GM21619 (cell line): ENCODE measurements around the gene QPCTL.

Experiments
- ATAC-seq: cut with Tn5 transposase; IDR thresholded peaks from one replicate; pipeline ENCODE4 v1.9.1; 2021; ENCODE audit not compliant: unreplicated experiment

The QPCTL gene

DNA sequence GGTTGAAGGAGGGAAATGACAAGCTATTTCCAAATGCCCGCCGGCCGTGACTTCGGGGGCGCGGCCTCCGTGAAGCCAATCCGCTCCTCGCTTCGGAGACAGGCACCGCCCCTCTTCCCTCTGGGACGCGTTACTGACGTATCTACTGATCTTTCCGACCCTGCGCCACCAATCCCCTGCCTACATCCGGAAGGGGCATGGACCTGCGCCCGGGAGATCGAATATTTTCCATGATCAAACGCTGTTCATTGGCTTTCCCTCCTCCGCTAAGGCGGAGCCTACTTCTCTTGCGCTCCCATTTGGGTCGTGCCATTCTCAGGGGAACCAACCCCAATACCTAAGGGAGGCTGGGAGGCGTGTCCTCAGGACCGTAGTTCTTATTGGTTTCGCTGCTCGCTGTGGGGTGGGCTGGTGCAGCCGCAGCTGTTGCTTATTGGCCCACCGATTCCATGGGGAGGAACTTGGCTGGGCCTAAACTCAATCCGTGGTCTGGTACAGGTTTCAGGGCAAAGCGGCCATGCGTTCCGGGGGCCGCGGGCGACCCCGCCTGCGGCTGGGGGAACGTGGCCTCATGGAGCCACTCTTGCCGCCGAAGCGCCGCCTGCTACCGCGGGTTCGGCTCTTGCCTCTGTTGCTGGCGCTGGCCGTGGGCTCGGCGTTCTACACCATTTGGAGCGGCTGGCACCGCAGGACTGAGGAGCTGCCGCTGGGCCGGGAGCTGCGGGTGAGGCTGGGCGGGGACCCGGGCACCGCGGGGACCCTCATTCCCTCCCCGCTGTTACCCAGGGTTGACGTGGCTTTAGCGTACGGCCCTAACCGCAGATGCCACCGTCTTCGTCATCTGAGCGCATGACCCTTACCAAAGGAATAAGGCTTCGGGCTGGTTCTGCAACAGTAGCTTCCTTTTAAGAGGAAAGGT, at the start of gene QPCTL:
TSS of gene QPCTL (plus strand) at position 480 of the 919 bp plus-strand sequence. CDS start at position 518, 38 bp downstream.
- peak; percentile 82 for ATAC-seq

DNA sequence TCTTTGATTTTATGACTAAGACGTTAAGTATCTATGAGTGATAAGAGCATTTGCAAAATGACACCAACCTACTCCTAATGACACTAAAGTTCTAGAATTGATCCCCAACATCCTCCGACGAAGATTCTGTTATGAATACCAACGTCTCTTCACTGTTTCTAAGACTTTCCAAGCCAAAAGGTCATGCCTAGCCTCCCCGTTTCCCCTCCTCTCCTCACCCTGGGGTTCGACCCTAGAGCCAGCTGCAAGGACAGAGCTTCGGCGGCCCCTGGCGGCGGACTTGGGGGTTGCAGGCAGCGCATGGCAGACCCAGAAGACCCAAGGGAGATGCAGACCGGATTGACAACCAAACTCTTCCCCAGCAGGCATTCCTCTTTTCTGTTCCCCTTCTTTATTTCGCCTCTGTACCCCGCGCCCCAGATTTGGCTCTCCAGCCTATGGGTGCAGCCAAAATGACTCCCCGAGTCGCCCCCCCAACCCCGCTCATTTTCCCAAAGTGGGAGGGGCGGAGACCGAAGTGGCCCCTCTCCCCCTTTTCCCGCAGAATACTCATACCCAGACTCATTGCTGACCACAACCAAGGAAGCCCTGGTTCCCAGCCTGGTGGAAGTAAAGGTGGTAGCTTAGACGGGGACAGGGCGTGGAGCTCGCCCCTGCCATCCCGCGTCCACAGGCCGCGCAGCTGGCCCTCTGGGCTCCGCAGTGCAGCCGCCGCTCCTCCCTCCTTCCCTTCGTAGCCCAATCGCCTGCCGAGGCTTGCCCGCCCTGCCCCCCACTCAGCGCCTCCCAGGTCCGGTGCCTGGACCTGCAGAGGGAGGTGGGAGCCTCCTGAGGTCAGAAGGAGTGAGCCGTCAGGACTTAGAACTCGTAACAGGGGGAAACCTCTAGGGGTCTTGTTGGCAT, 49.2 kb upstream of the QPCTL start:
- no peak for ATAC-seq

DNA sequence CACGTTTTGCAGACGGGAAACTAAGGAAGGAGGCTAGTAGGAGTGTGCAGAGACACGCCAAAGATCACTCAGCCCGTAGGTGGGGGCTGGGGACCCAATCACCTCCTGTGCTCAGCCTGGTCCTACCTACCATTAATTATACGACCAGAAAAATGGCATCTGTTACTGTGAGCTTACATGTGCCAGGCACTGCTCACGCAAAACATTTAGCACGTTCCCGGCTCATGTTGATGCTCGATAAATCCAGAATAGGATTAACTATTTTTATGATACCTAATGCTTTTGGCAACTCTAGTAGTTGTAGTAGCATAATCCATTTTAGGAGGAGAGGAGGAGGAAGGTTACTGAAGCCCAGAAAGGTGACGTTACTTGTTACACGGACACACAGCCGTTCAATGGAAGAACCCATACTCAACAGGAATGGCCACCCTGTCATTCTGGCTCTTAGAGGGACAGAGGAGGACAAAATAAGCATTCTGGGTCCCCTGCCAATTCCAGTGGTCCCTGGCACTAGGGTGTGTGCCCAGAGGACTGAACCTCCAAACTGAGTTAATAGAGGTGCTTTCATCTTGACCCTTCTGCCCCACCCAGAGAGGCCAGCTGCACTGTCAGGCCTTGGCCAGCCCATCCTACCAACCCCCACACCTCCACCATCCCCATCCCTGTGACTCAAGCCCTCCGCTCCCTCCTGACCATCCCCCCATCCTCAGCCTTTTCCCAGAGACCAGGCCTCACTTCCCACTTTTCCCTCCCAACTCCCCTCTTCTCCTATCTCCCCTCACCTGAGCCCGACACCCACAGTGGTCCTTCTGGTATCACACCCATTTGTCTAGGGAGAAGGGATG, 48.3 kb upstream of the QPCTL start:
- ATAC-seq, result no peak

DNA sequence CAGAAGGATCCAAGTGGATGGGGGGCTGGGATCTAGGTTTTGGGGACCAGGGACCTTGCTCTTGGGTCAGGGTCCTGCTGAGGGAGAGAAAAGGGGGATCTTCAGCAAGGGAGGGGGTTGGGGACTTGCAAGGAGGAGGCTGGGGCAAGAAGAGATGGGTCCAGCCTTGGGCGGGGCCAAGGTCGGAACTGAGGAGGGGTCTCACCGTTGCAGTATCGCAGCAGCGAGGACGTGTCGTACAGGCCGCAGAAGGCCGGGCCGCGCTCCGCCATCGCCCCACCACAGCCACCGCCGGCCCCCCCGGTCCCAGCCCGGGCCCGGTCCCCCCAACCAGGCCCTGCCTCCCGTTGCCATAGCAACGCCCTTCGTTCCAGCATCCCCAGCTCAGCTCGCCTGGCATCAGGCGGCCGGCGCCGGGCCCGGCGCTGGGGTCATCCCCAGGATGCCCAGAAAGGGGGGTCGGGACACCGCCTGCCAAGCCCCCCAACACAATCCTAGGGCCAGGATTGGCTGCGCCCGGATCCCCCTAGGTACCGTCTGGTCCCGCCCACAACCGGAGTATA, 47.3 kb upstream of the QPCTL start:
- no peak for ATAC-seq

DNA sequence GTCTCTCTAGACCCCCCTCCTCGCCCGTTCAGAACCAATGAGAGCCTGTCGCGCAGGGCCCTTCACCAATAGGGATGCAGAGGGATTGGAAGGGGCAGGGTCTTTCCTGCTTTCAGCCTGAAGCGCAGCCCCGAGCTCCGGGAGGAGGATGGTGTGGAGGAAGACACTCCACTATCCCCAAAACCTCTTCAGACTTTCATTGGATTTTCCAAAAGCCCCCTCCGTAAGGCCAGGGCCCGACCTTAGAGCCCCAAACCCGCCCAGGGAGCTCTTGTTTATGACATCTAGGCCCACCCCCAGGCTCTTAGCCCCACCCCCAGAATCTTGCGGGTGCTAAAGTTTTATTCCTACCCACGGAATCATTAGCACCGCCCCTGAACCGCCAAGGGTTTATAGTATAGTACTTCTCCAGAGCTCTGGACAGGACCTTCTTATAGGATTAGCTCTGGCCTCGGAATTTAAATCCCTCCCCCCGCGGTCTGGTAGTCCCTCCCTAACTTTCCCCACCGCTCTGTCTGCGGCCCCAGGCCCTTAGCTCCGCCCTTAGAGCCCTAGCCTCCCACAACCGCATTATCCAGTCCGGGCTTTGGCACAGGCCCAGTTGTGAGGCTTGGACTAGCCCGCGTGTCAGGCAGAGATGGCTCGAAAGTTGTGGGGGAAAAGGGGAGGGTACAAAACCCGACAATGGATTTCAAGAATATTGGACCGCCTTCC, 46.7 kb upstream of the QPCTL start:
- ATAC-seq, result peak; percentile 32

DNA sequence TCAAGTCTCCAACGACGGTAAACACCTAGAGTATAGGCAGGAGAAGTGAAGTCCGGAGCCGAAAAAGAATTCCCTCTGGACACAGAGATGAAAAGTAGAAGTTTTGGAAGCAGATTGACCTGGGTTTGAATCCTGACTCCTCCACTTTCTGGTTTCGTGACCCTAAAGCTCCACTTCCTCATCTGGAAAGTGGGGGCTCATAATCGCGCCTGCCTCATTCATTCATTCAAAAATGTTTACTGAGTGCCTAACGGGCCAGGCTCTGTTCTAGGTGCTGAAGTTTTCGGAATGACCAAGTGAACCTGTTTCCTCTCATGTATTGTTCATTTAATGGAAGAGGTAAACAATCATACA, 46.1 kb upstream of the QPCTL start:
- ATAC-seq, result no peak

DNA sequence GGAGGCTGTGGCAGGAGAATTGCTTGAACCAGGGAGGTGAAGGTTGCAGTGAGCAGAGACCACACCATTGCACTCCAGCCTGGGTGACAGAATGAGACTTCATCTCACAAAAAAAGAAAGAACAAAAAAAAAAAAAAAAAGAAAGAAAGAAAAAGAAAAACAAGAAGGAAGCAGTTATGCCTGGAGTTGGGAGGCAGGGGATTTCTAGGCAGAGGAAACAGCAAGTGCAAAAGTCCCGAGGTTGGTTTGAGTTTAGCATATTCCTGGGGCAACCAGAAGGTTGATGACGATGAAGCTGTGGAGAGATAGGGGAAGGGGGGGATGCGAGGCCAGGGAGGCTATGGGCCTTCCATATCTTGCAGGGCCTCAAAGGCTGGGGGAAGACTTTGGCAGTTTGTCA, 41.7 kb upstream of the QPCTL start:
- ATAC-seq, result no peak

DNA sequence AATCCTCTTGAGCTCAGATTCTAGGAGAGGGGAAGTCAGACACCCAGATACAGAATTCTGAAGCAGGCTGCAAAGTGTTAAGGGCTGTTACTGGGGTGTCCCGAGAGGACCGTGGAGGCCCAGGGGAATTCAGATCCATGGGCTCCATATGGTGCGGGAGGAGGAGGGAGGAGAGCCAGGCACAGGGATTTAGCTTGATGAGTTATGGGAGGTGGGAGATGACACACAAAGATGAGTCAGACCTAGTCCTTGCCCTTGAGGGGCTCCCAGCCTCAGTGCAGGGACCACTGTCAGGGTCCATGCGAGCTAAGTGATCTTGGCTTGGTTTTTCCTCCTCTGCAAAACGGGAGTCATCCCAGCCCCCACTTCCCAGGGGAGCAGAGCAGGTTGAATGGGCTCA, 38.8 kb upstream of the QPCTL start:
- no peak for ATAC-seq

DNA sequence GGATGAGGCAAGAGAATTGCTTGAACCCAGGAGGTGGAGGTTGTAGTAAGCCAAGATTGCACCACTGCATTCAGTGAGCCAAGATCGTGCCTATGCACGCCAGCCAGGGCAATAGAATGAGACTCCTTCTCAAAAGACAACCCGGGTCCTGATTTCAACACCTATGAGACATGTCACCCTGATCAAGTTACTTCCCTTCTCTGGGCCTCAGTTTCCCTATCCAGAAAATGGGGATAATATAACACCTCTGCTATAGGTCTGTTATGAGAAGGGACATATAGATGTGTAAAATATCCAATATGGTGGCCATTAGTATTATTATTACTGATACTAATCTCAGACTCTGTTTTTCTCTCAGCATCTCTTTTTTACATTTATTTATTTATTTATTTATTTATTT, 37.4 kb upstream of the QPCTL start:
- no peak for ATAC-seq

DNA sequence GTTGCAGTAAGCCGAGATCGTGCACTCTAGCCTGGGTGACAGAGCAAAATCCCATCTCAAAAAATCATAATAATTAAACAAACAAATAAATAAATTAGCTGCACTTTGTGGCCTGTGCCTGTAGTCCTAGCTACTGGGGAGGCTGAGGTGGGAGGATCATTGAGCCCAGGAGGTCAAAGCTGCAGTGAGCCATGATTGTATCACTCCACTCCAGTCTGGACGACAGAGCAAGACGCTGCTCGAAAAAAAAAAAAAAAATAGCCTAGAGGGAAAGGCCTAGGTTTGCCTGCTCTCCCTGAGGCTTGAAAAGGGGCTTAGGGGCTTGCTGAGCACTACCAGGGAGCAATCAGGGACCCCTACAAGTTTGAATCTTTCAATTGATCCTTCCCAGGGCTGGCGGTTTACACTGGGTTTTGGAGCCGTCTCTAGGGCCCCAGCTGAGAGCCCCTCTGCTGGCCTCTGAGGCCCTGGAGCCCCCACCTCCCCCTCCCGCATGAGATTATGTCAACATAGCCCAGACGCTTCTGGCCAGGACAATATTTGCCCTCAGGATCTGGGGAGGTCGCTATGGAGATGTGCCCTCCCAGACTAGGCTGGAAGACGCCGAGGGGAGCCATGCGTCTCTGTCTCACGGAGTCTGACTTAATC, 34.8 kb upstream of the QPCTL start:
- ATAC-seq, result no peak

DNA sequence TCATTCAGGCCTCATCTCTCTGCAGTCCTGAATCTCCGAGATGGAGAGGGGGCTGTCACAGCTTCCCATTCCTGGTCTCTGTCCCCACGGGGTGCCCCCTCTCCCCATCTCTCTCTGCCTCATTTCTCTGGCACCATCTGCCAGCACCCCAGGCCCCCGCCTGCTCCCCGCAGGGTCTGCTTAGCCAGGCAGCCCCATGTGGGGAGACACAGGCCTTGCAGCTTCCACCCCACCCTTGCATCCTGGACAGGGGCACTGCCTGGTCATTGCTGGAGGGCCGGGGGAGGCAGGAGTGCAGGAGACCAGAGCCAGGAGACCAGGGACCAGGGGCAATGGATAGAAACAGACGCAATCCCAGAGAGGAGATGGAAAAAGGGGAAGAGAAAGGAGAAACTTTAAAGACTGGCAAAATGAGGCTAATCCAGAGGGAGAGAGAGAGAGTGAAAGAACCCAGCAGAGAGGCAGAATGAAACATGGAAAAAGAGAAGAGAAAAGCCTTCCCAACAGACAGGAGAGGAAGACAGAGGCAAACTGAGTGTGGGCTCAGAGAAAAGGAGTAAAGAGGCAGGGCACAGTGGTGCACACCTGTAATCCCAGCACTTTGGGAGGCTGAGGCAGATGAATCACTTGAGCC, 33.3 kb upstream of the QPCTL start:
- ATAC-seq, result no peak

DNA sequence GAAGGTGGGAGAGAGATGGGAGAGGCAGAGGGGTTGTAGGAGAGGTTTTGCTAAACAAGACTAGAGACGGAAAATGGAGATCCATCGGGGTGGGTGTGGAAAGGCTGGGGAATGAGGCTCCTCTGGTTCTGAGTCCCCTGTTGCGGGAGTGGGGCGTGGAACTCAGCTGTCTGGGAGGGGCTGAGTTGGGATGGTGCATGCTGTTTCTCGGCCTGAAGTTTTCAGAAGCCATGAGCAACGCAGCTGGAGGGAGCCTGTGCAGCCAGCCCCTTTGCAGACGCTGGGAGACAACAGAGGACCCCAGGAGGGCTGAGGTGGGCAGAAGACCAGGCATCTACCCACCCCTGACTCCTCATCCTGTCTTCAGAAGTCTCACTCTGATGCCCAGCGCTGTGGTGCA, 31.8 kb upstream of the QPCTL start:
- ATAC-seq, result no peak

DNA sequence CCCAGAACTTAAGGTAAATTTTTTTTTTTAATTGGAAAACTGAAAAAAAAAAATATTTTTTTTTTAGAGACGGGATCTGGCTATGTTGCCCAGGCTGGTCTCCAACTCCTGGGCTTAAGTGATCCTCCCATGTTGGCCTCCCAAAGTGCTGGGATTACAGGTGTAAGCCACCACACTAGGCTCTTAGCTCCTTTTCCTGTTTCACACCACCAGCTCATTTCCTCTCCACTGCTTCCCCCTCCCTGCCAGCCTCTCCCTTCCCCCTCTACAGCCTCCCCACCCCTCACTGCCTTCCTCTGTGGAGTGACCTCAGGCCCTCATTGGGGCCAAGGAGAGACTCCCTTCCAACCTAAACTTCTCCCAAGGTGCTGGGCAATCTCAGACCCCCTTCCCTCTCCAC, 28.7 kb upstream of the QPCTL start:
- ATAC-seq, result no peak

DNA sequence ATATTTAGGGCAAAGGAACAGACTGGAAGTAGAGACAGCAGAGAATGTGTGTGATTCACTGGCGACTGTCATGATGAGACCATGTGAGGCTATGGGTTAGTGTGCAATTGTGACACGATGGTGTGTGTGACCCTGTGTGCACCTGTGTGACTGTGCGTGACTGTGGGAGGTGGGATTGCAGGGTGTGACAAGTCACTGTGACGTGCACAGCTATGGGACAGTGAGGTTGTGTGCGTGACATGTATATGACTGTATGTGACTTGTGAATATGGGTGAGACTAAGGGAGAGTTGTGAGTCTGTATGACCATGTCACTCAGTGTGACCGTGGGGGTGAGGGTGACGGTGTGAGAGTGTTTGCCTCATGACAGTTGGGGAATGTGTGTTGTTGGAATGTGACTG, 27.9 kb upstream of the QPCTL start:
- no peak for ATAC-seq

DNA sequence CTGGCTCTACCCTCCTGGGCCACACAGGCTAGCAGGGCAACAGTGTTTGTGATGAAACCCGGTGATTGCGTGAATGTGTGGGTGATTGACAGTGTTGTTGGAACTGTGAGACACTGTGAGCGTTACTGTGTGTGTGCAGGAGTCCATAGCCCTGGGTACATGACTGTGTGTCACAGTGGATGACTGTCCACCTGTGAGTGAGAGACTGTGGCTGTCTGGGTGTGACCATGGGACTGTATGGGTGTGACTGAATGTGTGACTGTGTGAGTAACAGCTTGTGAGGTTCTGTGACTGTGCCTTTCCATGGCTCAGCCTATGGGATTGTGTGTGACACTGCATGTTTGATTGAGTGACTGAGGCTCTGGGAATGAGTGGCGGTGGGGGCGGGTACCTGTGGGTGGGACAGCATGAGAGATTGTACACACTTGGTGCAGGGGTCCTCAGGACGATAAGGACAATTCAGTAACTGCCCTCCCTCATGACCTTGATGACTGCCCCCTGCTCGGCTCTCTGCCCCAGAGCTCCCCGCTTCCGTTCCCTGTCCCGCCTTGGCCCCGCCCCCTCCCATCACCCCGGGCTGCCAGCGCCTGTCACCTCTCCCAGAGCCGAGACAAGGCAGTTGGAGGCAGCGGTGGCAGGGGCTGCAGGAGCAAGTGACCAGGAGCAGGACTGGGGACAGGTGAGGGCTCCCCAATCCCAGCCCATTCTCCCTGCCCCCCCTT, 24.7 kb upstream of the QPCTL start, which contains the start of gene GIPR:
TSS of gene GIPR (plus strand) at position 602 of the 722 bp plus-strand sequence. CDS start 1,300 bp downstream, outside the sequence.
- ATAC-seq, result no peak

DNA sequence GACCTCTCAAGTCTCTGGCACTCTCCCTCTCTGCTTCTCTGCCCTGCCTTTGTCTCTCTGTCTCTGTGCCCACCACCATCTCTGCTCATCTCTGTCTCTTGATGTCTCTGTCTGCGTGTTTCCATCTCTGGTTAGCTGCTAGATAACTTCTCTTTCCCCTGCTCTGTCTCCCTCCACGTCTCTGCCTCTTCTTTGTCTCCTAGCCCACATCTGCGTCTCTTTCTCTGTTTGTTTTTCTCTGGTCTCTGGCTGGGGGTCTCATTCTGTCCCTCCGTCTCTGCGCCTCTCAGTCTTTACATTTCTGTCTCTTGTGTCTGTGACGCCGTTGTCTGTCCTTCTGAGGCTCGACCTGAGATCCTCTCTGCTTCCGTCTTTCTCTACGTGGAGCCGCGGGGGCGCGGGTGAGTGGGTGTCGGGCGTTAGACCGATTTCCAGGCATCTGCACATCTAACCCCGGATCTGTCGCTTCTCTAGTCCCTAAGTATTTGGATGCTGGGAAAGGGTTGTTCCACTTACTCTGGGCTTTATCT, 24.1 kb upstream of the QPCTL start:
- ATAC-seq, result no peak

DNA sequence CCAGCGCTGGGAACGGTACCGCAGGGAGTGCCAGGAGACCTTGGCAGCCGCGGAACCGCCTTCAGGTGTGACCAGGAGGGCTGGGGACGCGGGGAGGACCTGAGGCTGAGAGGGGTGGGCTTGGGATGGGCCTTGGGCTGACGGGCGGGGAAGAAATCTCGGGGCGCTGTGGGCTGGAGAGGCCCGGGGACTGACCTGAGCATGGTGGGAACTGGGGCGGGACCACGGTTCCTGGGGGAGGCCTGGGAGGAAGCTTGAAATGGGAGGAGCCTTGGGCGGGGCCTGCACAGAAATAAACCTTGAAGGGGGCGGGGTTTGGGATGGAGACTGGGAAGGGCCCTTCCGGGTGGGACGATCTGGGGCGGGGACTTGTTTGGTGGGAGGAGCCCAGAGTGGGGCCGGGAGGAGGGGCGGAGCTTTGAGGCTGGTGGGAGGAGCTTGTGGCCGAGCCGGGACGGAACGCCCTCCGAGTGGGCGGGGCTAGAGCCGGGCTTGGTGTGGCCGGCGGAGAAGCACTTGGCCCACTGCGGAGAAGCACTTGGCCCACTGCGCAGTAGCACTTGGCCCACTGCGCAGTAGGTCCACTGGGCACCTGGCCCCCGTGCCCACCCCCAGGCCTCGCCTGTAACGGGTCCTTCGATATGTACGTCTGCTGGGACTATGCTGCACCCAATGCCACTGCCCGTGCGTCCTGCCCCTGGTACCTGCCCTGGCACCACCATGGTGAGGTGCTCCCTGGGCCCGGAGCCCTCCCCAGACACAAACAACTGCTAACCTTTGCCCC, 21.6 kb upstream of the QPCTL start:
- peak; percentile 46 for ATAC-seq
